BLaER1 (cell line): ENCODE data around the gene CPD.

ENCODE experiments used
- H3K27ac ChIP-seq: shearing (Covaris generic); formaldehyde crosslinking; 2 replicates; pipeline ENCODE4 v1.8.1; 2022
- H3K27me3 ChIP-seq: shearing (Covaris generic); formaldehyde crosslinking; 2 replicates; pipeline ENCODE4 v1.8.1; 2022
- H3K36me3 ChIP-seq: shearing (Covaris generic); formaldehyde crosslinking; 2 replicates; pipeline ENCODE4 v1.8.1; 2022
- H3K4me1 ChIP-seq: shearing (Covaris generic); formaldehyde crosslinking; 2 replicates; pipeline ENCODE4 v1.8.1; 2022
- H3K4me2 ChIP-seq: shearing (Covaris generic); formaldehyde crosslinking; 2 replicates; pipeline ENCODE4 v1.8.1; 2022
- H3K4me3 ChIP-seq: shearing (Covaris generic); formaldehyde crosslinking; 2 replicates; pipeline ENCODE4 v1.8.1; 2022
- H3K9ac ChIP-seq: shearing (Covaris generic); formaldehyde crosslinking; 2 replicates; pipeline ENCODE4 v1.8.1; 2022
- H3K9me3 ChIP-seq: shearing (Covaris generic); formaldehyde crosslinking; 2 replicates; pipeline ENCODE4 v1.8.1; 2022
- H4K20me1 ChIP-seq: shearing (Covaris generic); formaldehyde crosslinking; 2 replicates; pipeline ENCODE4 v1.8.1; 2022
- Cebpa-rat ChIP-seq: shearing (Covaris generic); IDR thresholded peaks from 2 replicates; pipeline ENCODE4 v1.8.1; 2022

CPD gene

GRCh38 chr17:30493780-30494179, 115.1 kb downstream of the CPD start:
- Histone ChIP-seq H3K4me3 (no peak overlapping the region), H3K4me1 (no peaks in the 10 kb centered on the region), H3K36me3 (peaks cover 96% of the 10 kb centered on the region), H4K20me1 (peaks cover 14% of the 10 kb centered on the region; the same call in 1 of the 2 replicates), H3K9me3 (no peaks in the 10 kb centered on the region), H3K4me2 (no peak overlapping the region), H3K27ac (no peak overlapping the region), H3K27me3 (no peaks in the 10 kb centered on the region), H3K9ac (no peak overlapping the region)
- no peak for TF ChIP-seq Cebpa-rat

- Histone ChIP-seq H3K4me2 (no peak overlapping the region), H3K4me1 (no peaks in the 10 kb centered on the region), H3K27ac (no peak overlapping the region), H3K4me3 (no peak overlapping the region), H3K36me3 (peaks cover 97% of the 10 kb centered on the region), H4K20me1 (peaks cover 14% of the 10 kb centered on the region; the same call in 1 of the 2 replicates), H3K27me3 (no peaks in the 10 kb centered on the region), H3K9ac (no peak overlapping the region), H3K9me3 (no peaks in the 10 kb centered on the region)
- TF ChIP-seq Cebpa-rat: no peak
Observed at GRCh38 chr17:30495586-30495985, 116.9 kb downstream of the CPD start.

- no peak overlapping the region for H3K4me3 ChIP-seq
- H3K9me3 ChIP-seq: no peaks in the 10 kb centered on the region
- H3K36me3 ChIP-seq: peaks cover 87% of the 10 kb centered on the region
Observed at GRCh38 chr17:30503558-30503957, 124.8 kb downstream of the CPD start.

GRCh38 chr17:30505868-30506417, 127.2 kb downstream of the CPD start:
- H3K27ac ChIP-seq: no peak overlapping the region
- H4K20me1 ChIP-seq: no peaks in the 10 kb centered on the region
- H3K27me3 ChIP-seq: no peaks in the 10 kb centered on the region
- H3K9me3 ChIP-seq: no peaks in the 10 kb centered on the region
- H3K9ac ChIP-seq: no peak overlapping the region
- H3K36me3 ChIP-seq: peaks cover 71% of the 10 kb centered on the region
- no peak overlapping the region for H3K4me2 ChIP-seq
- TF ChIP-seq Cebpa-rat: no peak
- H3K4me1 ChIP-seq: no peaks in the 10 kb centered on the region
- H3K4me3 ChIP-seq: no peak overlapping the region

More at GRCh38 chr17:30503558-30503957, 124.8 kb downstream of the CPD start:
- Histone ChIP-seq H3K4me1 (no peaks in the 10 kb centered on the region), H3K9ac (no peak overlapping the region), H3K4me2 (no peak overlapping the region), H4K20me1 (no peaks in the 10 kb centered on the region), H3K27me3 (no peaks in the 10 kb centered on the region), H3K27ac (no peak overlapping the region)
- no peak for TF ChIP-seq Cebpa-rat

- no peaks in the 10 kb centered on the region for H3K4me1 ChIP-seq
- no peaks in the 10 kb centered on the region for H3K27me3 ChIP-seq
- no peak overlapping the region for H3K4me2 ChIP-seq
- H3K4me3 ChIP-seq: no peak overlapping the region
- no peaks in the 10 kb centered on the region for H3K9me3 ChIP-seq
- H3K27ac ChIP-seq: no peak overlapping the region
- H3K36me3 ChIP-seq: peaks cover 69% of the 10 kb centered on the region
- no peaks in the 10 kb centered on the region for H4K20me1 ChIP-seq
- no peak overlapping the region for H3K9ac ChIP-seq
- no peak for TF ChIP-seq Cebpa-rat
Observed at GRCh38 chr17:30506481-30506880, 127.8 kb downstream of the CPD start.

- Histone ChIP-seq H3K4me3 (no peak overlapping the region), H3K9me3 (no peaks in the 10 kb centered on the region), H3K27me3 (no peaks in the 10 kb centered on the region), H4K20me1 (no peaks in the 10 kb centered on the region), H3K9ac (no peak overlapping the region), H3K4me2 (no peak overlapping the region), H3K36me3 (peaks cover 62% of the 10 kb centered on the region), H3K27ac (no peak overlapping the region), H3K4me1 (no peaks in the 10 kb centered on the region)
- TF ChIP-seq Cebpa-rat: no peak
Observed at GRCh38 chr17:30513346-30513745, 134.6 kb downstream of the CPD start.

GRCh38 chr17:30514895-30515596, 136.3 kb downstream of the CPD start:
- Histone ChIP-seq H3K9me3 (no peaks in the 10 kb centered on the region), H3K4me3 (no peak overlapping the region), H3K9ac (no peak overlapping the region), H3K4me2 (no peak overlapping the region), H3K36me3 (peaks cover 74% of the 10 kb centered on the region), H3K27me3 (no peaks in the 10 kb centered on the region), H4K20me1 (no peaks in the 10 kb centered on the region; the same call in 1 of the 2 replicates), H3K4me1 (no peaks in the 10 kb centered on the region), H3K27ac (no peak overlapping the region)
- no peak for TF ChIP-seq Cebpa-rat

GRCh38 chr17:30517786-30518185, 139.1 kb downstream of the CPD start:
- Histone ChIP-seq H3K27me3 (no peaks in the 10 kb centered on the region), H3K9me3 (peaks cover 18% of the 10 kb centered on the region), H3K36me3 (peaks cover 90% of the 10 kb centered on the region), H3K27ac (no peak overlapping the region), H3K4me2 (no peak overlapping the region), H3K4me3 (no peak overlapping the region), H3K9ac (no peak overlapping the region), H4K20me1 (no peaks in the 10 kb centered on the region; the same call in 1 of the 2 replicates), H3K4me1 (no peaks in the 10 kb centered on the region)
- TF ChIP-seq Cebpa-rat: no peak

- no peak for TF ChIP-seq Cebpa-rat
- no peaks in the 10 kb centered on the region for H3K4me1 ChIP-seq
- H3K9me3 ChIP-seq: peaks cover 20% of the 10 kb centered on the region
- no peaks in the 10 kb centered on the region for H3K27me3 ChIP-seq
- no peak overlapping the region for H3K27ac ChIP-seq
- H3K9ac ChIP-seq: no peak overlapping the region
- H3K36me3 ChIP-seq: peaks cover 90% of the 10 kb centered on the region
- no peak overlapping the region for H3K4me2 ChIP-seq
- no peak overlapping the region for H3K4me3 ChIP-seq
- no peaks in the 10 kb centered on the region; the same call in 1 of the 2 replicates for H4K20me1 ChIP-seq
Observed at GRCh38 chr17:30519166-30519565, 140.4 kb downstream of the CPD start.
